ENCODE measurements around the gene COA3.
"Not testable (repeated sequence)": the region's sequence is repeated elsewhere in the genome, so short reads cannot be mapped to it uniquely, and the experiment has no call there.

Gene COA3

DNA sequence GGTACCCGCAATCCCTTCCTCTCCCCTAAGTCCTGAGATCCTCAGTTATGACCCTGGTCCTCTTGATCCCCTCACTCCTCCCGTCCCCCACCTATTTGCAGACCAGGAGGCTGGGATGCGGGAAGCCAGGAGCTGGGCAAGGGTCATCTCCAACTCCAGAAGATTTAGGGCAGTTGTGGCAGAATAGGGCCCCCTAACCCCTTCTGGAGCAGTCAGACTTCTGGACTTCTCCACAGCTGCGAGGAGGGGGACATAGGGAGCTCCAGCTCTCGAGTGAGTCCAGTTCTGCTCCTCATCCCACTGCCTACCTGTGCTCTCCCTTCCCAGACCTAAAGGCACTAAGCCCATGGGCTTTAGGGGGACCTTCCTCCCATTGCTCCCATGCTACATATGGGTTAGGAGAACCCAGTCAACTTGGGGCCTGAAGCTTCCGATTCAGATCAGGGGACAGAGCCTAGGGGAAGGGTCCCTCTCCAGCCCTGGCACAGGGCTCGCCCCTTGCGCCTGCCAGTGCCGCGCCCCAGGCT is 16.8 kb downstream of the COA3 start:
- no peak for DNase-seq (ENCODE audit: low spot score)

- DNase-seq (ENCODE audit: low spot score) = no peak
Observed at GRCh38 chr17:42780851-42781638, 17.5 kb downstream of the COA3 start.

- peak; percentile 38 for DNase-seq (ENCODE audit: low spot score)
Observed at GRCh38 chr17:42779936-42780850, 18.3 kb downstream of the COA3 start, which contains the start of gene WNK4. TSS of gene WNK4 (plus strand) at chr17:42780610. CDS start at chr17:42780699, 89 bp downstream.

DNA sequence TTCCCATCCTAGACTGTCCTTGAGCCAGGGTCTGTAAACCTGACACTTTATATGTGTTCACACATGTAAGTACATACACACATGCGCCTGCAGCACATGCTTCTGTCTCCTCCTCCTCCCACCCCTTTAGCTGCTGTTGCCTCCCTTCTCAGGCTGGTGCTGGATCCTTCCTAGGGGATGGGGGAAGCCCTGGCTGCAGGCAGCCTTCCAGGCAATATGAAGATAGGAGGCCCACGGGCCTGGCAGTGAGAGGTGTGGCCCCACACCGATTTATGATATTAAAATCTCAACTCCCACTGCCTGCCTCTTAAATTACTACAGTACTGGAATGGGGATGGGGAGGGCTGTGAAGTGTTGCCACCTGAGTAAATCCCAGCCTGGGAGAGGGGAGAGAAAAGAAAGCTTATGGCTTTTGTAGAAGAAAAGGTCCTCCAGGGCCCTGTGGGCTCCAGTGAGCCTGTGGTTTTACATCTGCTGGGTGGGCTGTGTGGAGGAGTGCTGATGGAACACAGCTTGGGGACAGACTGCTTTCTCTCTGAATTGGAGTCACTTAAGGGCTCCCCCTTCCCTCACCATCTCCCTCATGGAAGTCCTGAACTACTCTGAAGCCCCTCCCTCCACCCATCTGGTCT is 19.1 kb downstream of the COA3 start:
- no peak for DNase-seq (ENCODE audit: low spot score)

DNA sequence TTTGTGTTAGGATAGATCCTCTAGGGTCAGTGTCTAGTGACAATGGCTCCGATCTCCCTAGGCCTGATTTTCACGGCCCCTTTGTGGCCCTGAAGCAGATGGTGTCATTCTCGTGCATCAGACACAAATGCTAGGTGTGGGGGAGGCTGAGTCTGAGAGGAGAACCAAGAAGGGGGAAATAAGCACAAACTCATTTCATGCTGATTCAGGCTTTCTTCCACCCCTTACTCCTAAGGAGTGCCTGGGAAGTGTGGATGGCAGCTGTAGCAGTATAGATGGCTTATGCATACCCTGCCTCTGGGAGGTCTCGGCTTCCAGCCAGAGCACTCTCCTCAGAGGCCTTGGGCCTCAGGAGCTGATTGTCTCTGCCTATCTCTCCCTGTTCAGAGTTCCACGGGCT is 19.9 kb downstream of the COA3 start:
- no peak for DNase-seq (ENCODE audit: low spot score)

DNA sequence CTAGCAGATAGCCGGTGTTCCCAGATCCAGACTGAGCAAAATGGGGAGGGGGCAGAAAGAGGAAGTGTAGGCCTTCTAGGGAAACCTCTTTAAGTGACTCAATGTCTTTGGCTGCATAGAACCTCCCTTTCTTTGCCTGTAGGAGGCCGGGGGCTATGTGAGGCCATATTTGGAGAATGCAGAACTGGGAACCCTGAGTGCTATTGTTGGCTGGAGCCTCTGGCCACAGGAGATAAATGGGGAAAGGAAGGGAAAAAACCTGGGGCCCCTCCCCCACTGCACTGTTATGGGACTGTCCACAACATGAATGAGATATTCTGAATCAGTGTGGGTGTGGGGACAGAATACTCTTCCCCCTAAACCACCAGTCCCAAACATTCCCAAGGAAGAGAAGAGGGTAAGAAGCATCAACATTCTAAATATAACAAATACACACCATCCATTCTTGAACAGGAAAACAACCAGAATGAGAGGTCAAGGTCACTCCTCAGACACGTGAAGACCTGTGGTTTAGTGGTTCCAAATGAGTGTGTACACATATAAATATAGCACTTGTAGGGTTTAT is 22.9 kb downstream of the COA3 start:
- no peak for DNase-seq (ENCODE audit: low spot score)

DNA sequence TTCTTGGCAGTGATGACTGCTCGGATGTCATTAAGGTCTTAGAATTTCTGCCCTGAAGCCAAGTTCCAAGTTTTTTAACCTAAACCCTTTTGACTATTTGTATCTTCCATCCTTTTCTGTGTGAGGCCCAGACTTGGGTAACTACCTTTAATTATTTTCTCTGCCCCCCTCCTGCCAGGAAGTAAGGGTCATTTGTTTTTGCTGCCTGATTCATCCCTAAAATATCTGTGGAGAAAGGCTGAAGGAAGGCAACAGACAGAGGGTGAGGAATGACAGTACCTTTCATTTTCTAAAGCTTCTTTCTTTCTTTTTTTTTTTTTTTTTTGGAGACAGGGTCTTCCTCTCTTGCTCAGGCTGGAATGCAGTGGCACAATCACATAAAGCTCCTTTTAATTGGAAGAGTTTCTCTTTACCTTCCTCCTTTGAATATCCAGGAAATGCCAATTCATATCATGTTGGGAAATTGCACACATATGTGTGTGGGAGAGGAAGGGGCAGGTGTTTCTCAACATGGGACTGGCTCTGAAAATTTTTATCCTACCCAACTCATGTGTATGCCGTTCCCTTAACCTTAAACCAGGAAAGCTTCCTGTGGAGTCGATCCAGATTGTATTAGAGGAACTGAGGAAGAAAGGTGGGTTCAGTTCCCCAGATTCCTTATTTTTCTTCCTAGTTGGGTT is 24.3 kb downstream of the COA3 start:
- no peak for DNase-seq (ENCODE audit: low spot score)

DNA sequence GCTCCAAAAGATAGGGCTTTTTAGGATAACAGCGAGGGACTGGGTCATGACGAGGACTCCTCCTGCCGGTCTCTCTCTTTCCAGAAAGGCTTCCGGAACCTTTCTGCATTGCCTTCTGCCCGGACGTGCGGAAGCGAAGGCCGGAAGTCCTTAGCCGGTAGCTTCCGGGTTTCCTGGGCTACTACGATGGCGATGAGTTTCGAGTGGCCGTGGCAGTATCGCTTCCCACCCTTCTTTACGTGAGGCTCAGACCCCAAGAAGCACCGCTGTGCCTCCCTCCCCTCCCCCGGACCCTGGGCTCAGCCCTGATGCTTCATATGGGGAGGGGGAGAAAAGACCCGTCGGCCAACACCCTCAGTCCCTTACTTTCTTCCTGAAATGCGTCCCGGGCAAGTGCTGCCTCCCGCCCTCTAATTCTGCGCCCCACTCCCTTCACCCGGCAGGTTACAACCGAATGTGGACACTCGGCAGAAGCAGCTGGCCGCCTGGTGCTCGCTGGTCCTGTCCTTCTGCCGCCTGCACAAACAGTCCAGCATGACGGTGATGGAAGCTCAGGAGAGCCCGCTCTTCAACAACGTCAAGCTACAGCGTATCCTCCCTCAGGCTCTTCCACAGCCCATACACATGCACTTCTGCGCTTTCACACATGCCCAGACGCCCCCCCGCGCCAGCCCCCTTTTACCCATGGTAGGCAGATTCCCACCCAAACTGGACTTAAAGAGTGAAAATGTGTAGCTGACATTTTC is 25.0 kb downstream of the COA3 start, which contains the start of gene VPS25:
Gene VPS25, plus strand, starts transcription at position 160 of the 746 bp plus-strand sequence. Its CDS starts 27 bp downstream, at position 187.
- DNase-seq (ENCODE audit: low spot score) = peak; percentile 80

- DNase-seq (ENCODE audit: low spot score) = no peak
Observed at GRCh38 chr17:42772945-42773289, 25.6 kb downstream of the COA3 start.

DNA sequence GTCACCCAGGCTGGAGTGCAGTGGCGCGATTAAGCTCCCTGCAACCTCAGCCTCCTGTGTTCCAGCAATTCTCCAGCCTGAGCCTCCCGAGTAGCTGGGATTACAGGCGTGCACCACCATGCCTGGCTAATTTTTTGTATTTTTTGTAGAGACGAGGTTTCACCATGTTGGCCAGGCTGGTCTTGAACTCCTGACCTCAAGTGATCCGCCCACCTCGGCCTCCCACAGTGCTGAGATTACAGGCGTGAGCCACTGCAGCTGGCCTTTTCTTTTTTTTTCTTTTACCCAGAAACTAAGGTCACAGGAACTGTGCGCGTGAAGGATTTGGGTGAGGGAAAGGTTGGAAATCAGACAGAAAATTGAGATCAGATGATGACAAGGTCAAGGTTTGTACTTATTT is 28.5 kb downstream of the COA3 start:
- DNase-seq (ENCODE audit: low spot score) = not testable (repeated sequence)

GRCh38 chr17:42768006-42768405 is 30.5 kb downstream of the COA3 start:
- DNase-seq (ENCODE audit: low spot score) = not testable (repeated sequence)

- no peak for DNase-seq (ENCODE audit: low spot score)
Observed at GRCh38 chr17:42767512-42767911, 31.0 kb downstream of the COA3 start.

GRCh38 chr17:42766124-42766523 is 32.4 kb downstream of the COA3 start:
- no peak for DNase-seq (ENCODE audit: low spot score)

DNA sequence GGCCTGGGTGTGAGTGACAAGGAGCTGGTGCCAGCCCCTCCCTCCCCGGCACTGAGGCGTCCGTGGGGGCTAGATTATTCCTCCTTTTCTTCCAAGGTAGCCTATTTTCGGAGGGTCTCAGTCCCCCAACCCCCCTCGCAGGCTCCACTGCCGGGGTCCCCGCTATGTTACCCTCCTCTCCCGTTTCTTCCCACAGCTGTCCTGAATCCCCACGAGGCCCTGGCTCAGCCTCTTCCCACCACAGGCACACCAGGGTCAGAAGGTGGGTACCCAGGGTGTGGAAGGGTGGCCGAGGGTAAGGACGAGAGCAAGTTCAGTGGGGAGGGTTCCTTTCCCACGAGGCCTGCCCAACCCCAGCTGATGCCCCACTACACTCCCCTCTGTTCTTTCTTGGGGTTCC is 36.9 kb downstream of the COA3 start:
- DNase-seq (ENCODE audit: low spot score) = no peak

GRCh38 chr17:42760652-42761581 is 37.6 kb downstream of the COA3 start, which contains the start of gene RAMP2:
TSS of gene RAMP2 (plus strand) at chr17:42761227. CDS start at chr17:42761262, 35 bp downstream.
- peak; percentile 17 for DNase-seq (ENCODE audit: low spot score)

- peak; percentile 28 for DNase-seq (ENCODE audit: low spot score)
Observed at GRCh38 chr17:42759982-42760651, 38.4 kb downstream of the COA3 start.

- DNase-seq (ENCODE audit: low spot score) = no peak
Observed at GRCh38 chr17:42754782-42755181, 43.7 kb downstream of the COA3 start.

- no peak for DNase-seq (ENCODE audit: low spot score)
Observed at GRCh38 chr17:42751628-42752027, 46.9 kb downstream of the COA3 start.
